ENCODE results near the gene DSPP. TPM values are rescaled to one million over a fixed set of nuclear protein-coding genes. Genes with fewer than 3 reads are reported as not detected.

DSPP gene
- total RNA-seq, 5 donors from 2014 or later (not counting 1 experiment from before 2014, with no cell fraction given) = not detected

GRCh38 chr4:87659247-87659931 is 51.1 kb downstream of the DSPP start:
- Histone ChIP-seq H3K27ac (ENCODE audit: low read length) (no peak overlapping the region), H3K36me3 (ENCODE audit: control insufficient read depth in 2 of 2, extremely low read depth in 1 of 2, insufficient read depth in 1 of 2, low read length in 1 of 2) (no peaks in the 10 kb centered on the region), H3K27me3 (replicated peaks in 1 of 2; ENCODE audit: control insufficient read depth in 2 of 2, extremely low read depth in 1 of 2, insufficient read depth in 2 of 2, low read length in 1 of 2) (no peaks in the 10 kb centered on the region), H3K9me3 (no peaks in the 10 kb centered on the region), H3K4me3 (ENCODE audit: control insufficient read depth in 1 of 2, extremely low read depth in 1 of 2, low read length in 1 of 2) (no peak overlapping the region), H3K4me1 (ENCODE audit: control insufficient read depth in 1 of 2, extremely low read depth in 1 of 2, insufficient read depth in 2 of 2, low read length in 2 of 2) (no peaks in the 10 kb centered on the region)
- Mint-ChIP-seq H3K36me3 (no peaks in the 10 kb centered on the region), H3K27me3 (peaks cover 11 to 17% of the 10 kb centered on the region in 2 donors), H3K4me3 (no peak overlapping the region), H3K9me3 (no peaks in the 10 kb centered on the region), H3K27ac (no peak overlapping the region), H3K4me1 (no peaks in the 10 kb centered on the region)
- ChIA-PET POLR2A (no interaction called here), CTCF (no interaction called here)
- WGBS (ENCODE audit: insufficient coverage) = 69% methylated on average over 2 of the region's 3 CpGs
- DNase-seq = no peak
- no peak for ATAC-seq (replicated peaks in 1 of 4)

- Histone ChIP-seq H3K27me3 (replicated peaks in 1 of 2; ENCODE audit: control insufficient read depth in 2 of 2, extremely low read depth in 1 of 2, insufficient read depth in 2 of 2, low read length in 1 of 2) (no peaks in the 10 kb centered on the region), H3K9me3 (no peaks in the 10 kb centered on the region), H3K27ac (ENCODE audit: low read length) (no peak overlapping the region), H3K4me3 (ENCODE audit: control insufficient read depth in 1 of 2, extremely low read depth in 1 of 2, low read length in 1 of 2) (no peak overlapping the region), H3K4me1 (ENCODE audit: control insufficient read depth in 1 of 2, extremely low read depth in 1 of 2, insufficient read depth in 2 of 2, low read length in 2 of 2) (no peaks in the 10 kb centered on the region), H3K36me3 (ENCODE audit: control insufficient read depth in 2 of 2, extremely low read depth in 1 of 2, insufficient read depth in 1 of 2, low read length in 1 of 2) (no peaks in the 10 kb centered on the region)
- ChIA-PET POLR2A (no interaction called here), CTCF (no interaction called here)
- Mint-ChIP-seq H3K4me1 (no peaks in the 10 kb centered on the region), H3K36me3 (no peaks in the 10 kb centered on the region), H3K9me3 (no peaks in the 10 kb centered on the region), H3K4me3 (no peak overlapping the region), H3K27ac (no peak overlapping the region), H3K27me3 (peaks cover 11 to 17% of the 10 kb centered on the region in 2 donors)
- WGBS (ENCODE audit: insufficient coverage) = 79% methylated on average over 6 of the region's 9 CpGs
- DNase-seq = no peak
- no peak for ATAC-seq (replicated peaks in 1 of 4)
Measured at GRCh38 chr4:87662871-87663270, 54.5 kb downstream of the DSPP start.

Other genes starting within 250 kb of the DSPP start
- 10 to 100 TPM; 38.0 to 57.7 (median 51.2) TPM for gene HSD17B11, start 217.3 kb upstream of the DSPP start, total RNA-seq
- gene NUDT9, start 186.0 kb upstream of the DSPP start, total RNA-seq = 10 to 100 TPM; 10.1 to 18.0 (median 13.9) TPM
- 1 to 10 TPM in 1 of 5 donors, under 1 TPM in 2, not detected in 2; 0.70 to 1.5 (median 0.99) TPM for gene SPARCL1, start 79.2 kb upstream of the DSPP start, total RNA-seq
- not detected for gene DMP1, start 41.8 kb downstream of the DSPP start, total RNA-seq
- not detected for gene IBSP, start 191.0 kb downstream of the DSPP start, total RNA-seq
- not detected for gene MEPE, start 224.4 kb downstream of the DSPP start, total RNA-seq

All from T-cell (primary cell).